ENCODE results near the gene BTBD18. TPM values are rescaled to one million over a fixed set of nuclear protein-coding genes. Genes with fewer than 3 reads are reported as not detected.

The BTBD18 gene
- total and polyA plus RNA-seq, 10 of the 15 experiments (the other 5 are each of a cell fraction or from before 2014, with no cell fraction given), result 0.05 to 0.58 (median 0.19) TPM; not detected in 6

GRCh38 chr11:57729479-57729878 lies 22.1 kb downstream of the BTBD18 start (continued):
- TF ChIP-seq PKNOX1 (IDR thresholded peaks at IDR 0.05), result peak; percentile 31; the same call in 1 of the 2 replicates
- TF ChIP-seq RCOR1 (conservative IDR thresholded peaks at IDR 0.05; ENCODE audit: low read depth, low read length), result no peak
- TF ChIP-seq ZNF217 (IDR thresholded peaks at IDR 0.05), result no peak
- TF ChIP-seq FOXK2 (IDR thresholded peaks at IDR 0.05), result no peak
- TF ChIP-seq JUNB (IDR thresholded peaks at IDR 0.05), result no peak
- TF ChIP-seq ESRRA (IDR thresholded peaks at IDR 0.05; ENCODE audit: low read length), result no peak
- no peak for TF ChIP-seq ZBTB40 (IDR thresholded peaks at IDR 0.05; ENCODE audit: borderline replicate concordance)
- TF ChIP-seq BHLHE40 (IDR thresholded peaks at IDR 0.05; ENCODE audit: borderline replicate concordance in 1 of 2, low read depth in 2 of 2, low read length in 1 of 2), result no peak
- TF ChIP-seq IRF5 (IDR thresholded peaks at IDR 0.05; ENCODE audit: borderline replicate concordance), result no peak
